ENCODE measurements around the gene UBAC2.

DNA sequence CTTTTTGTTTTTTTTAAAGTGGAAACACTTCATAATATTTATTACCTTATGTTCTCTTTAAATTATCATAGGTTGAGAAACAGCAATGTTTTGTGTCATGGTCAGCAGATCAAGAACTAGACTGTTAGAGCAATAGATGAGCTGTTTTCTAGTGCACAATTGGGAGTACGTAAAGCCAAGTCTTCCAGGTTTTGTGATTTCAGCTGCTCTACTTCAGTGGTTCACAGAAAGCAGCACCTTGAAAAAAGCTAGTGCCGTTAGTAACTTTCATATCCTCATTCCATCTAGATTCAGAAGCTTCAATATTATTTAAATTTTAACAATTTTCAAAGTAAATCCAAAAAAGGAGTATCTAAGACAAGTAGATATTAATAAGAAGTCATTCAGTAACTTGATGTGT lies 55.6 kb downstream of the UBAC2 start:
- TF ChIP-seq, protein P1, sequence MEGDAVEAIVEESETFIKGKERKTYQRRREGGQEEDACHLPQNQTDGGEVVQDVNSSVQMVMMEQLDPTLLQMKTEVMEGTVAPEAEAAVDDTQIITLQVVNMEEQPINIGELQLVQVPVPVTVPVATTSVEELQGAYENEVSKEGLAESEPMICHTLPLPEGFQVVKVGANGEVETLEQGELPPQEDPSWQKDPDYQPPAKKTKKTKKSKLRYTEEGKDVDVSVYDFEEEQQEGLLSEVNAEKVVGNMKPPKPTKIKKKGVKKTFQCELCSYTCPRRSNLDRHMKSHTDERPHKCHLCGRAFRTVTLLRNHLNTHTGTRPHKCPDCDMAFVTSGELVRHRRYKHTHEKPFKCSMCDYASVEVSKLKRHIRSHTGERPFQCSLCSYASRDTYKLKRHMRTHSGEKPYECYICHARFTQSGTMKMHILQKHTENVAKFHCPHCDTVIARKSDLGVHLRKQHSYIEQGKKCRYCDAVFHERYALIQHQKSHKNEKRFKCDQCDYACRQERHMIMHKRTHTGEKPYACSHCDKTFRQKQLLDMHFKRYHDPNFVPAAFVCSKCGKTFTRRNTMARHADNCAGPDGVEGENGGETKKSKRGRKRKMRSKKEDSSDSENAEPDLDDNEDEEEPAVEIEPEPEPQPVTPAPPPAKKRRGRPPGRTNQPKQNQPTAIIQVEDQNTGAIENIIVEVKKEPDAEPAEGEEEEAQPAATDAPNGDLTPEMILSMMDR (IDR thresholded peaks at IDR 0.05 in 4 of 5, conservative IDR thresholded peaks at IDR 0.05 in 1 of 5), result no peak
- no peak for TF ChIP-seq POLR2A (IDR thresholded peaks at IDR 0.05)
